Measurements from ENCODE around the gene NUAK1. TPM values are rescaled to one million over a fixed set of nuclear protein-coding genes. Genes with fewer than 3 reads are reported as not detected.

NUAK1 gene
- total RNA-seq, 2 experiments from 2014 or later, result not detected

DNA sequence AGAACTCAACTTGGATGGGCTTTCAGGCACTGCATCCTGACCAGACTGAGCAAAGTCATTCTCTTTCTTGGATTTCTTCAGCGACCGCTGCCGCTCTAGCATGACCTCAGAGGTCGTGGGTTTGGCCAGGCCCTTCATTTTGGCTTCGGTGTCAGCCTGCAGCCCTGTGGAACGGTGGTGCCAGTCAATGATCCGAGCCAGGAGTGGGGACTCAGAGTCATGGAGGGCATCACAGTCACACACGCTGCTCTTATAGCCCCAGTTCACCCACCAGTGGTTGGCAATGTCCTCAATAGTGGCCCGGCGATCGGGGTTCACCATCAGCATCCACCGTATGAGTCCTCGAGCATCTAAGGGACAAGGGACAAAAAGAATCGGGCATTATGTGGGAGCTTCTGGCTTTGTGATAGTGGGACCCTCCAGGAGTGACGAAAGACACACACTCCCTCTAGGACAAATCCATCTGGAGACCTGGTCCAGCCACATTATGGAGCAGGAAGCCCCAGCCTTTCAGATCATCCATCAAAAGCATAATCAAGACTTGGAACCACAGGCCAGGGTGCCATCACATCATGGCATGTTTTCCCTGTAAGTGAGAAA is 71.0 kb downstream of the NUAK1 start:
- no peak for DNase-seq
- H3K27ac Mint-ChIP-seq, result no peak overlapping the region
- no peaks in the 10 kb centered on the region for H3K36me3 Mint-ChIP-seq (ENCODE audit: low read depth)
- H3K4me1 Mint-ChIP-seq (ENCODE audit: low read depth), result no peaks in the 10 kb centered on the region
- H3K9me3 Mint-ChIP-seq, result no peaks in the 10 kb centered on the region
- peaks cover 5% of the 10 kb centered on the region for H3K27me3 Mint-ChIP-seq (ENCODE audit: low read depth)
- no peak overlapping the region for H3K4me3 Mint-ChIP-seq
- intact Hi-C loops (cut with micrococcal nuclease), result no loop called here
- CTCF ChIA-PET, result no interaction called here

DNA sequence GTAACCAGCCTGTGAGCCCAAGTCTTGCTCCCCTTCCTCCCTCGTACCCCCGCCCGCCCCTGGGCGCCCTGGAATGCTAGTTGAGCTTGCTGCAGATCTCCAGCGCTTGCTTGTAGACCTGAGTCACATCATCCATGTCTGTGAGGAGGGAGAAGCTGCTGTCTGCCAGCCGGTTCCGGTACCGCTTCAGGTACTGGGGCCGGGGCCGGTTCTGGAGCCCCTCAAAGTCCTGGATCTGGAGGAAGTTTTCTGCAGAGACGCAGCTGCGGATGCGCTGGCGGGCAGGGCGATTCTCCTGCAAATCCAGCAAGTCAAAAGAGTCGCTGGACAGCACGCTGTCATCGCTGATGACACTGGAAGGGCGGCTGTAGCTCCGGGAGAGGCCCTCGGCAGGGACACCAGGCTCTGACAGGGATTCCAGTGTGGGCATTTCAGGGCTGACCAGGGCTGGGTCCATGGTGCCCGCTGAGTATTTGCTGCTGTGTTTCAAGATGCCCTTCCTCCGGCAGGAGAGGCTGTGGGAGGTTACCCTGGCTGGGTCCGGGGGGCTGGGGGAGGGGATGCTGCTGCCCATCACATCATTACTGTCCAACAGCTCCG is 71.9 kb downstream of the NUAK1 start:
- peaks cover 7% of the 10 kb centered on the region for H3K27me3 Mint-ChIP-seq (ENCODE audit: low read depth)
- H3K36me3 Mint-ChIP-seq (ENCODE audit: low read depth), result no peaks in the 10 kb centered on the region
- H3K9me3 Mint-ChIP-seq, result no peaks in the 10 kb centered on the region
- intact Hi-C loops (cut with micrococcal nuclease), result no loop called here
- DNase-seq, result no peak
- CTCF ChIA-PET, result no interaction called here
- no peak overlapping the region for H3K4me3 Mint-ChIP-seq
- H3K4me1 Mint-ChIP-seq (ENCODE audit: low read depth), result no peaks in the 10 kb centered on the region
- H3K27ac Mint-ChIP-seq, result no peak overlapping the region

DNA sequence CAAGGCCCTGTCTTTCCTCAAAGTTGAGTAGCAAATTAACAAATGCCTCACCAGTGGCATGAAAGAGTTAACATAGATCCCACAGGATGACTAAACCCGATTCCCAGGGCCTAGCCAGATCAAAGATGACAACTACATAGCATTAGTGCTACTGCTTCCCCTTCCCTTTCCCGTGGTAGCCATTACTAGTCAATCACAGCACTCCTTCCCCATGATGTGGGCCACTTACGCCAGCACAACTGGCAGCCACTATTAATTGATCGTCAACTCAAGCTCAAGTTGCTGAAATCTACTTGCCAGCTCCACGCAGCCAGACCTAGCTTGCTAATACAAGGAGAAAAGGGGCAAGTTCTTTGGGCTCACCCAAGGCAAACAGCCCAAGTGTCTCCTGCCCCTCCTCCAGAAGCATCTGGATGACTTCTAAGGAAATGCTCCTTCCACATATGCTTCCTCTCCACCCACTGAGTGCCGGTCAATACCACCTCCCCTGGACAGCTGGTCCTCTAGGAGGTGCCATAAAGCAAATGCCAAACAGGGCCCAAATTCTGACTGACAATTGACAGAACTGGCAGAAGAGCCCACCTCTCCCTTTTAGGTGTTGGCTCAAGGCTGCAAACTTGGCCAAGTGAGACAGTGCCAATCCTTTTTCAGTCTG is 72.6 kb downstream of the NUAK1 start:
- no peak overlapping the region for H3K27ac Mint-ChIP-seq

DNA sequence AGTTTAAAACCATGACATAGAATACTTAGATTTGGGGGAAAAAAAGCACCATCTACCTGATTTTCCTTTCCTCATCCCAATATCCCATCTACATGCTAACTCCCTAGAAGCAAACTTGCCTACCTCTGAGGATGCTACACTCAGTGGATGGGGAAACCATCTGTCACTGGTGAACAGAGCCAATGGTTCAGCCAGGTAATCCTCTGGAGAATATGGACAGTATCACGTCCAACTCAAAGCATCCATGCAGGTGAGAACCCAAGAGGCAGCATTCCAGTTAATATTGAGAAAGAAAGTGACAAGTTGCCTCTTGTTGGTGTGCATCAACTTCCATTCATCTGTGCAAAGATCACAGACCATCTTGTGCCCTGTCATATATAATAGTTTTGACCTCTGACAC is 73.2 kb downstream of the NUAK1 start:
- no peak for DNase-seq
- peaks cover 7% of the 10 kb centered on the region for H3K27me3 Mint-ChIP-seq (ENCODE audit: low read depth)
- H3K4me1 Mint-ChIP-seq (ENCODE audit: low read depth), result no peaks in the 10 kb centered on the region
- intact Hi-C loops (cut with micrococcal nuclease), result no loop called here
- no peak overlapping the region for H3K4me3 Mint-ChIP-seq
- CTCF ChIA-PET, result no interaction called here
- H3K9me3 Mint-ChIP-seq, result no peaks in the 10 kb centered on the region
- H3K36me3 Mint-ChIP-seq (ENCODE audit: low read depth), result no peaks in the 10 kb centered on the region
- H3K27ac Mint-ChIP-seq, result no peak overlapping the region

More for the DNA sequence above, 72.6 kb downstream of the NUAK1 start:
- Mint-ChIP-seq H3K9me3 (no peaks in the 10 kb centered on the region), H3K4me1 (ENCODE audit: low read depth) (no peaks in the 10 kb centered on the region), H3K36me3 (ENCODE audit: low read depth) (no peaks in the 10 kb centered on the region), H3K4me3 (no peak overlapping the region), H3K27me3 (ENCODE audit: low read depth) (peaks cover 7% of the 10 kb centered on the region)
- intact Hi-C loops (cut with micrococcal nuclease), result no loop called here
- no peak for DNase-seq
- CTCF ChIA-PET, result no interaction called here

DNA sequence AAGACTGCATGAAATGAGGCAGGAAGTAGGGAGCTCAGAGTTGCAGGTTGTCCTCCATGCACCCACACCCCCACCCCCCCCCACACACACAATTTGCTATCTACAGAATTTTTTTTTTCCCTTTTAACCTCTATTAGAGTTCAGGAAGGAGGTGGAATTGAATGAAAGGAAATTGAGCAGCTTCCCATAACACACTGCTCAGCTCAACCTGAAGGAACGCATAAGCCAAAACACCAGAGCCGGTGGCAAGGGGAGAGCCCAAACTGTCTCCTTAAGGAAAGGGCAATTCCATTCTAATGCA is 74.1 kb downstream of the NUAK1 start:
- H3K4me1 Mint-ChIP-seq (ENCODE audit: low read depth), result no peaks in the 10 kb centered on the region
- H3K9me3 Mint-ChIP-seq, result no peaks in the 10 kb centered on the region
- DNase-seq, result no peak
- no peak overlapping the region for H3K27ac Mint-ChIP-seq
- CTCF ChIA-PET, result no interaction called here
- peaks cover 7% of the 10 kb centered on the region for H3K27me3 Mint-ChIP-seq (ENCODE audit: low read depth)
- intact Hi-C loops (cut with micrococcal nuclease), result no loop called here
- no peak overlapping the region for H3K4me3 Mint-ChIP-seq
- no peaks in the 10 kb centered on the region for H3K36me3 Mint-ChIP-seq (ENCODE audit: low read depth)

DNA sequence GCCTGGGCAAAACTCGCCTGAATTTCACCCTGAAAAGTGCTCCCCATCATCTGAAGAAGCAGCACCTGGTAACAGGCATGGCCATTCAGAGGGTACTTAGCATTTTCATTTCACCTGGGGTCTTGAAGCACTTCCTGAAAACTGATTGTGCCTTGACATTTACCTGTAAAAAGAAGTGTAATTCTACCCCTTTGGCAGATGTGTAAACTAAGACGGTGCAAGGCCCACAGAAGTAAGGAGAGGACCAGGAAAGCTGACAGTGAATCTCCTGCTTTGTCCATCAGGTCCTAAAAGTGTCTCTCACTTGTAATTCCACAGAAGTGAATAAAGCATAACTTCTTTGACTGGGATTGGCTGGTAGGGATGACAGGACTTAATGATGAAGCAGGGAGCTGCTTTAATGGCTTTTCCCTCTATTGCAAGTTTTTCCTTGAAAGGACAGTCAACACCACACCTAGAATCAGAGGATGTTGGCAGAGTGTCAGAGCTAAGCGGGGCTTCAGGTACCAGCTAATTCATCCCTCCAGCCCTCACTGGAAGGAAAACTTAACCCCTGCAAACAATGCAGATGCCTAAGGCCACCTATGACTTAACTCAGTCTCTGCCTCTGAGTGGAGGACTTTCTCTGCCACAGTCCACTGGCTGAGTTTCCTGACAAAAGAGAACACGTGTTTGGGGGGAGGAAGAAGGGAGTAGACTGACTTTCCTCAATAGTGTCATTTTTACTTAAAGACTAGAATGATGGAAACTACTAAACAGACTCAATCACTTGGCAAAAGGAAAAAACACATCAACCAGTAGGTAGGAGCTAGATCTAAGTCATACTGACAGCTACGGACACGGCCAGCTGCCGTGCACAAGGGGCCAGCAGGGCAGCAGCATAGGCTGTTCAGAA is 74.7 kb downstream of the NUAK1 start:
- H3K36me3 Mint-ChIP-seq (ENCODE audit: low read depth), result no peaks in the 10 kb centered on the region
- no peak overlapping the region for H3K27ac Mint-ChIP-seq
- no peaks in the 10 kb centered on the region for H3K4me1 Mint-ChIP-seq (ENCODE audit: low read depth)
- H3K27me3 Mint-ChIP-seq (ENCODE audit: low read depth), result peaks cover 7% of the 10 kb centered on the region
- intact Hi-C loops (cut with micrococcal nuclease), result no loop called here
- H3K9me3 Mint-ChIP-seq, result no peaks in the 10 kb centered on the region
- DNase-seq, result no peak
- no peak overlapping the region for H3K4me3 Mint-ChIP-seq
- CTCF ChIA-PET, result interaction anchor here (0.6 to 0.7 kb wide), 2 partner anchors 72 to 216 kb away, joined by 3 read pairs; no protein-coding TSS in a partner anchor

DNA sequence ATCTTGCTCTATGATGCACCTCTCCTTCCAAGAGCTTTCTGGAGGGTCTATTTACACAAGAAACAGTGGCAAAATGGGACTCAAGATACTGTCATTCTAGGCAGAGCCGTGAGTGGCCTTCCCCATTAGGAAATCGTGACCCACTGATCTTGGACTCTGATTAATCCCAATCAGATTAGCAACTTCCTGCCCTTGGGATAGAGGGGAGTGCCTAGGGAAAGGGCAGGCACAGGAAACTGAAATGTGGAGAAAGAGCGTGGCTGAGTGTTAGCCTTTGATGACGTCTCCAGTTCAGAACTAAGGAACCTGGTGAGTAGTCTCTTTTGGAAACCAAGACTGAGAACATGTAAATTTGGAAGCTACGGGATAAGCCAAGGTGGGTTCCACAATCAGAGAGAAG is 76.1 kb downstream of the NUAK1 start:
- Mint-ChIP-seq H3K4me3 (no peak overlapping the region), H3K9me3 (no peaks in the 10 kb centered on the region), H3K27me3 (ENCODE audit: low read depth) (peaks cover 7% of the 10 kb centered on the region), H3K36me3 (ENCODE audit: low read depth) (no peaks in the 10 kb centered on the region), H3K4me1 (ENCODE audit: low read depth) (no peaks in the 10 kb centered on the region), H3K27ac (no peak overlapping the region)
- no peak for DNase-seq
- intact Hi-C loops (cut with micrococcal nuclease), result no loop called here
- CTCF ChIA-PET, result no interaction called here

DNA sequence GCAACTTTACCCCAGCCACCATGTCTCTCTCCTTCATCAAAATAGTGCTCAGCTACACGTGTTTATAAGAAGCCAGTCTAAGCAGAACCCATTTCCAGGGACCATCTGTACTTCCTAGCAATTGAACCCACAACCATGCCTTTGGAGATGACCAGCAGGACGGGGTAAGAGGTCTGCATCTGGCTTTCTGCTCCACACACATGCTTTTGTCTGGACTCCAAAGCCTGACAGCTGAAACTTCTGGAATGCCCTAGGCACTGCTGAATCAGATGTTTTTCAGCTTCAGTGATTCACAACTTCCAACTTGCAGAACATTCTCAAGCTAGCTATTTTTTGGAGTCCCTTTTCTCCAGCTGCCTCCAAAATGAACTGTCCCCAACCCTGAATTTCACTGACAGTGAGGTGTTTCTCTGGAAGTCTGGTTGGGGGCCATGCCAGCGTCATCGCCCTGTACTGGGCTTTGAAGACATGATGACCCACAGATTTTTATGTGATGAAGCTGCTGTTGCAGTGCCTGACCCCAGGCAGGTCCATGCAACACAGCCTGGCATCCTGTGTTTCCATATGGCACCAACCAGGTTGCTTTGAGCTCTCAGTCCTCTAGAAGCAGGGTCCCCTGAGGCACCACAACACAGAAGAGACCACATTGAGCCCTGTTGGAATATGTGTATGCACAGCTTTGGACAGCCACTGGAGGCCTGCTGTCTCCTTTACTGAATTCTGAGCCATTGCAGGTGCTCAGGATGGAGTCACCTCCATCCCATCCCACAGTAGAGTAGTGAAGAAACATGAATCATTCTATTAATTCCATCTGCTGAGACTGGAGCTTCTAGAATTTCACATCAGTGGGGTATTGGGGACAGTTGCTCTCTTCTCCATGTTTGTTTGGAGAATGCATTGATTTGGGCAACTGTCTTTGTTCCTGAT is 80.2 kb downstream of the NUAK1 start:
- Mint-ChIP-seq H3K4me3 (no peak overlapping the region), H3K9me3 (peaks cover 9% of the 10 kb centered on the region), H3K36me3 (ENCODE audit: low read depth) (no peaks in the 10 kb centered on the region), H3K27ac (no peak overlapping the region), H3K4me1 (ENCODE audit: low read depth) (no peaks in the 10 kb centered on the region), H3K27me3 (ENCODE audit: low read depth) (peaks cover 3% of the 10 kb centered on the region)
- no peak for DNase-seq
- intact Hi-C loops (cut with micrococcal nuclease), result no loop called here
- CTCF ChIA-PET, result no interaction called here

DNA sequence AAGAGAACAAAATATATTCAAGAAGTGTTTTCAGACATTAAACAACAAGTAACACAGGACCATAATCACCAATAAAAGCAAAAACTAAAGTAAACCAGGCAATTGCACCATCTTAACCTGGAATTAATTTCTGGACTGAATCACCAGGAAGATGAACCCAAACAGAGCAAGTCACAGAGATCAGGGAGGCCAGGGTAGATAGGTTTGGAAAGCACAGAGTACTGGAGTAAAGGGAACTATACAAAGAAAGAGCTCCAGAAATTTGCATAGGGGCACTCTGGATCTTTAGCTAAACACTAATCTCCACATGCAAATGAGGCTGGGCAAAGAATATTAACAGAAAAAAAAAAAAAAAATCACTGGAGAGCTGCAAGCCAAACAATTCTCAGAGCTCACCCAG is 84.7 kb downstream of the NUAK1 start:
- no peak overlapping the region for H3K27ac Mint-ChIP-seq
- CTCF ChIA-PET, result interaction anchor here (0.6 kb wide), 1 partner anchor 556 kb away, joined by 3 read pairs; no protein-coding TSS in a partner anchor
- peaks cover 9% of the 10 kb centered on the region for H3K9me3 Mint-ChIP-seq
- no peaks in the 10 kb centered on the region for H3K36me3 Mint-ChIP-seq (ENCODE audit: low read depth)
- intact Hi-C loops (cut with micrococcal nuclease), result no loop called here
- no peak overlapping the region for H3K4me3 Mint-ChIP-seq
- peaks cover 25% of the 10 kb centered on the region for H3K27me3 Mint-ChIP-seq (ENCODE audit: low read depth)
- DNase-seq, result no peak
- no peaks in the 10 kb centered on the region for H3K4me1 Mint-ChIP-seq (ENCODE audit: low read depth)

DNA sequence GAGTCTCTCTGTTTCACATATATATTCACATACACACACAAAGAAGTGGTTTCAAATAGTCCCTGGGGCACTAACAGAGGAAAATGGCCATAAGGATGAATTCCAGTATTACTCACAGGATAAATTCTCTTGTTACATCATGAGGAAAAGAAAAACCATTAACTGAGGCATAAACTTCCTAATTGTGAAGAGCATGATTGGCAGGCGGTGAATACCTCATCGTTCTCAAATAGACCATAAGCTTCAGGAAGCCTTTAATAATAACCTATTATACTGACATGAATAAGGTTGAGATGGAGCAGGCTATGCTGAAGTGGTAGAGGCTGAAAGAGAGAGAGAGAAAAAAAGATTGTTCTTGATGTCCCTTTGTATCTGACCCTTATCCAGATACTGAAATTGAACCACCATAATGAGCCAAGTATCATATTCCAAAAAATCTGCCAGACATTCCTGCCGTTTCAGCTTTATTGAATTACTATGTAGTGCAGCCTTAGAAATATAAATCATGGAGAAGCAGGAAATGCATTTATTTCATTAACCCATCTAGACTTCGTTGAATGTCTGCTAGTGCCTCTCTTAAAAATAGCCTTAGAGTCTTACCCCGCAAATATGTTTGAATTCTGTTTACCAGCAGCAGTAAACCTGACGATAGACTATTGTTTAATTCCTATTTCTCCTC is 86.8 kb downstream of the NUAK1 start:
- peaks cover 9% of the 10 kb centered on the region for H3K9me3 Mint-ChIP-seq
- no peak overlapping the region for H3K27ac Mint-ChIP-seq
- no peaks in the 10 kb centered on the region for H3K4me1 Mint-ChIP-seq (ENCODE audit: low read depth)

DNA sequence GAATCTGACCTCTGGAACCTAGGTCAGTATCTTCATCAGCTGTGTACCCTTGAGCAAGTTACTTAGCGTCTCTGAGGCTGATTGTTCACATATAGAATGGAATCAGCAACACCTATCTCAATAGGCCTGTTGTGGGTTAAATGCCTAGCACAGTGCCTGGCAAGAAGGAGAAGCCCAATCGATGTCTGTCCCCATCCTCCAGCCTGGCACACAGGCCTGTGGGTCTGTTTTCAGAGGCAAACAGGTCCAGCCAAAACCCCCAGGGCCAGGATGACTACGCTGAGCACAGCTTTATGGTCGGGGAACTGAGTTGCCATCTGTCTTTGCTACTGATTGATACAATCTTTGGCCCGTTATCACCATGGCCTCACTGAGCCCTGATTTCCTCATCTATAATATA is 89.2 kb downstream of the NUAK1 start:
- no peak overlapping the region for H3K27ac Mint-ChIP-seq
- H3K4me1 Mint-ChIP-seq (ENCODE audit: low read depth), result no peaks in the 10 kb centered on the region
- H3K9me3 Mint-ChIP-seq, result no peaks in the 10 kb centered on the region
- intact Hi-C loops (cut with micrococcal nuclease), result no loop called here
- H3K4me3 Mint-ChIP-seq, result no peak overlapping the region
- peaks cover 31% of the 10 kb centered on the region for H3K27me3 Mint-ChIP-seq (ENCODE audit: low read depth)
- H3K36me3 Mint-ChIP-seq (ENCODE audit: low read depth), result no peaks in the 10 kb centered on the region
- CTCF ChIA-PET, result no interaction called here
- DNase-seq, result no peak

More for the DNA sequence above, 86.8 kb downstream of the NUAK1 start:
- Mint-ChIP-seq H3K36me3 (ENCODE audit: low read depth) (no peaks in the 10 kb centered on the region), H3K27me3 (ENCODE audit: low read depth) (peaks cover 31% of the 10 kb centered on the region), H3K4me3 (no peak overlapping the region)
- intact Hi-C loops (cut with micrococcal nuclease), result no loop called here
- CTCF ChIA-PET, result no interaction called here
- DNase-seq, result no peak
